Liver (tissue), 9 donors: Measurements from ENCODE around the gene MRPL42. TPM values are rescaled to one million over a fixed set of nuclear protein-coding genes. Genes with fewer than 3 reads are reported as not detected.
A peak's percentile ranks its signal among the peaks of the same experiment; 100 is the strongest.

Source experiments
- DNase-seq: peaks from one replicate; pipeline ENCODE4 v3.0.0-alpha.2; 2017; ENCODE audit warnings: low spot score
- H3K27ac ChIP-seq, 2 donors: one replicate each; pipeline ENCODE4 v1.7.0; 2013; ENCODE audit warnings: inconsistent platforms in 2 of 2, low read length in 2 of 2, control low read depth in 1 of 2, low read depth in 1 of 2, mild to moderate bottlenecking in 1 of 2
- H3K27me3 ChIP-seq, 4 donors: one replicate each; pipeline versions ENCODE4 v1.6.1 to v1.7.0; 2013; ENCODE audit warnings: low read length in 3 of 4, inconsistent platforms in 1 of 4, mild to moderate bottlenecking in 1 of 4, moderate library complexity in 1 of 4; ENCODE audit not compliant: control insufficient read depth in 4 of 4, insufficient read depth in 4 of 4
- H3K36me3 ChIP-seq, 4 donors: one replicate each; pipeline versions ENCODE4 v1.6.1 to v1.7.0; 2013; ENCODE audit warnings: low read length in 3 of 4, mild to moderate bottlenecking in 3 of 4, low read depth in 1 of 4, moderate library complexity in 1 of 4; ENCODE audit not compliant: control insufficient read depth in 4 of 4, insufficient read depth in 3 of 4
- H3K4me1 ChIP-seq, 4 donors: one replicate each; pipeline versions ENCODE4 v1.6.1 to v1.7.0; 2013; ENCODE audit warnings: low read length in 3 of 4, mild to moderate bottlenecking in 3 of 4, moderate library complexity in 1 of 4; ENCODE audit not compliant: control insufficient read depth in 4 of 4, insufficient read depth in 4 of 4
- H3K4me3 ChIP-seq, 3 donors: one replicate each; pipeline versions ENCODE4 v1.6.1 to v1.7.0; 2013; ENCODE audit warnings: low read length in 3 of 3, control low read depth in 1 of 3, low read depth in 1 of 3, mild to moderate bottlenecking in 1 of 3
- H3K9ac ChIP-seq, 2 donors: one replicate each; pipeline ENCODE4 v1.7.0; 2013; ENCODE audit warnings: low read length in 2 of 2, mild to moderate bottlenecking in 2 of 2, moderate library complexity in 2 of 2, control low read depth in 1 of 2, low read depth in 1 of 2
- H3K9me3 ChIP-seq, 4 donors: one replicate each; pipeline versions ENCODE4 v1.6.1 to v1.7.0; 2013; ENCODE audit warnings: low read length in 3 of 4; ENCODE audit not compliant: control insufficient read depth in 4 of 4
- ATF3 ChIP-seq: IDR thresholded peaks from 2 replicates; pipeline ENCODE4 v1.6.1; 2016; ENCODE audit warnings: antibody characterized with exemption
- EGR1 ChIP-seq, 2 donors: IDR thresholded peaks; 2 replicates each; pipeline ENCODE4 v1.6.1; 2016 to 2018; ENCODE audit warnings: antibody characterized with exemption in 2 of 2, low read depth in 2 of 2
- FOXA1 ChIP-seq: IDR thresholded peaks from 2 replicates; pipeline ENCODE4 v1.6.1; 2016; ENCODE audit warnings: antibody characterized with exemption
- FOXA2 ChIP-seq: IDR thresholded peaks from 2 replicates; pipeline ENCODE4 v1.6.1; 2016; ENCODE audit warnings: antibody characterized with exemption
- GABPA ChIP-seq, 2 donors: IDR thresholded peaks in 1 of 2; conservative IDR thresholded peaks in 1 of 2; 2 replicates each; pipeline ENCODE4 v1.6.1; 2016; ENCODE audit warnings: antibody characterized with exemption in 2 of 2, mild to moderate bottlenecking in 1 of 2, moderate library complexity in 1 of 2
- HNF4A ChIP-seq, 2 donors: conservative IDR thresholded peaks; 2 replicates each; pipeline ENCODE4 v1.6.1; 2016; ENCODE audit warnings: antibody characterized with exemption in 2 of 2, mild to moderate bottlenecking in 2 of 2
- HNF4G ChIP-seq: IDR thresholded peaks from 2 replicates; pipeline ENCODE4 v1.6.1; 2016; ENCODE audit warnings: antibody characterized with exemption
- JUND ChIP-seq, 2 donors: IDR thresholded peaks; 2 replicates each; pipeline ENCODE4 v1.6.1; 2016; ENCODE audit warnings: antibody characterized with exemption in 2 of 2
- MAX ChIP-seq: IDR thresholded peaks from 2 replicates; pipeline ENCODE4 v1.6.1; 2016; ENCODE audit warnings: antibody characterized with exemption
- NR2F2 ChIP-seq: IDR thresholded peaks from 2 replicates; pipeline ENCODE4 v1.6.1; 2016; ENCODE audit warnings: antibody characterized with exemption
- RAD21 ChIP-seq, 2 donors: IDR thresholded peaks; 2 replicates each; pipeline ENCODE4 v1.6.1; 2016; ENCODE audit warnings: antibody characterized with exemption in 2 of 2, mild to moderate bottlenecking in 2 of 2
- REST ChIP-seq: IDR thresholded peaks from 2 replicates; pipeline ENCODE4 v1.6.1; 2016; ENCODE audit warnings: antibody characterized with exemption, mild to moderate bottlenecking
- RXRA ChIP-seq, 2 donors: IDR thresholded peaks; 2 replicates each; pipeline ENCODE4 v1.6.1; 2017 to 2018; ENCODE audit warnings: antibody characterized with exemption in 2 of 2, mild to moderate bottlenecking in 1 of 2
- SP1 ChIP-seq: IDR thresholded peaks from 2 replicates; pipeline ENCODE4 v1.6.1; 2018; ENCODE audit warnings: antibody characterized with exemption, mild to moderate bottlenecking
- TAF1 ChIP-seq: conservative IDR thresholded peaks from 2 replicates; pipeline ENCODE4 v1.6.1; 2016; ENCODE audit warnings: antibody characterized with exemption, mild to moderate bottlenecking
- YY1 ChIP-seq: IDR thresholded peaks from 2 replicates; pipeline ENCODE4 v1.6.1; 2016; ENCODE audit warnings: antibody characterized with exemption, mild to moderate bottlenecking
- ZBTB33 ChIP-seq: IDR thresholded peaks from 2 replicates; pipeline ENCODE4 v1.6.1; 2016; ENCODE audit warnings: antibody characterized with exemption
- WGBS: extraction: QIAGEN DNeasy Blood & Tissue Kit; methylation state at CpG from one replicate; pipeline ENCODE4 v1.1.7; 2013; 5-methylcytosine and 5-hydroxymethylcytosine counted together
- polyA plus RNA-seq, 2 donors: library from polyadenylated mRNA; stranded (reverse) in 1 of 2; unstranded in 1 of 2; fragments of 200-250 nt in 1 of 2; fragments of >200 nt in 1 of 2; fragmentation: Nextera tagmentation in 1 of 2; extraction: Ambion mirVana in 1 of 2; gene quantifications; one replicate each; pipeline versions ENCODE4 v1.2.1 to v1.2.3, GENCODE V29; 2013 to 2015
- total RNA-seq, 2 donors: library from RNA; depleted of rRNA; stranded (reverse); fragments of >200 nt; gene quantifications; one replicate each; pipeline ENCODE4 v1.2.3, GENCODE V29; 2014
- TF ChIP-seq, protein P1 (sequence below): fragments of 150-350 bp; IDR thresholded peaks from 2 replicates; pipeline ENCODE4 v1.5.1; 2017; ENCODE audit warnings: improper control_type of control experiment, low read depth, low read length; ENCODE audit not compliant: missing input control
- donor health status: healthy.
- donor health status: healthy.
- donor health status: healthy.
- donor health status: healthy.
- donor health status: healthy.

The MRPL42 gene
- total and polyA plus RNA-seq, 4 donors = 20.4 to 38.8 (median 33.3) TPM

- Histone ChIP-seq H3K36me3 (peaks cover 0 to 4% (median 0%) of the 10 kb centered on the region in 4 donors), H3K27ac (peak overlapping the region; percentile 77 to 78), H3K4me1 (peaks cover 0 to 16% (median 15%) of the 10 kb centered on the region in 4 donors), H3K9ac (peak overlapping the region in 1 of 2 donors; percentile 63), H3K27me3 (no peaks in the 10 kb centered on the region), H3K4me3 (no peak overlapping the region), H3K9me3 (no peaks in the 10 kb centered on the region)
- DNase-seq = no peak
- WGBS = 16% methylated on average over 4 of the region's 4 CpGs
- TF ChIP-seq JUND (IDR thresholded peaks at IDR 0.05) = peak; percentile 62 to 83
- no peak for TF ChIP-seq GABPA (IDR thresholded peaks at IDR 0.05 in 1 of 2, conservative IDR thresholded peaks at IDR 0.05 in 1 of 2)
- peak; percentile 88 to 89 for TF ChIP-seq RXRA (IDR thresholded peaks at IDR 0.05)
- TF ChIP-seq, protein P1, sequence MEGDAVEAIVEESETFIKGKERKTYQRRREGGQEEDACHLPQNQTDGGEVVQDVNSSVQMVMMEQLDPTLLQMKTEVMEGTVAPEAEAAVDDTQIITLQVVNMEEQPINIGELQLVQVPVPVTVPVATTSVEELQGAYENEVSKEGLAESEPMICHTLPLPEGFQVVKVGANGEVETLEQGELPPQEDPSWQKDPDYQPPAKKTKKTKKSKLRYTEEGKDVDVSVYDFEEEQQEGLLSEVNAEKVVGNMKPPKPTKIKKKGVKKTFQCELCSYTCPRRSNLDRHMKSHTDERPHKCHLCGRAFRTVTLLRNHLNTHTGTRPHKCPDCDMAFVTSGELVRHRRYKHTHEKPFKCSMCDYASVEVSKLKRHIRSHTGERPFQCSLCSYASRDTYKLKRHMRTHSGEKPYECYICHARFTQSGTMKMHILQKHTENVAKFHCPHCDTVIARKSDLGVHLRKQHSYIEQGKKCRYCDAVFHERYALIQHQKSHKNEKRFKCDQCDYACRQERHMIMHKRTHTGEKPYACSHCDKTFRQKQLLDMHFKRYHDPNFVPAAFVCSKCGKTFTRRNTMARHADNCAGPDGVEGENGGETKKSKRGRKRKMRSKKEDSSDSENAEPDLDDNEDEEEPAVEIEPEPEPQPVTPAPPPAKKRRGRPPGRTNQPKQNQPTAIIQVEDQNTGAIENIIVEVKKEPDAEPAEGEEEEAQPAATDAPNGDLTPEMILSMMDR = no peak
- no peak for TF ChIP-seq HNF4G
- TF ChIP-seq MAX = peak; percentile 56
- peak; percentile 69 for TF ChIP-seq REST
- peak; percentile 41 to 76 for TF ChIP-seq EGR1 (IDR thresholded peaks at IDR 0.05; ENCODE audit: low read depth in 2 of 2)
- TF ChIP-seq TAF1 = peak; percentile 58
- TF ChIP-seq HNF4A (conservative IDR thresholded peaks at IDR 0.05) = peak; percentile 74
- peak; percentile 31 for TF ChIP-seq FOXA1
- TF ChIP-seq FOXA2 = peak; percentile 79
- TF ChIP-seq RAD21 (IDR thresholded peaks at IDR 0.05) = peak; percentile 46 to 64
- no peak for TF ChIP-seq ATF3
- TF ChIP-seq SP1 = peak; percentile 83
- peak; percentile 77 for TF ChIP-seq YY1
- no peak for TF ChIP-seq NR2F2
- TF ChIP-seq ZBTB33 = peak; percentile 69
These were observed 74.4 kb downstream of the MRPL42 start for GRCh38 chr12:93541578-93542225.
